ENCODE results near the gene MYBPC3. TPM values are rescaled to one million over a fixed set of nuclear protein-coding genes. Genes with fewer than 3 reads are reported as not detected.

The MYBPC3 gene
- total RNA-seq, 2 donors from 2014 or later, result 797 to 1,210 TPM

DNA sequence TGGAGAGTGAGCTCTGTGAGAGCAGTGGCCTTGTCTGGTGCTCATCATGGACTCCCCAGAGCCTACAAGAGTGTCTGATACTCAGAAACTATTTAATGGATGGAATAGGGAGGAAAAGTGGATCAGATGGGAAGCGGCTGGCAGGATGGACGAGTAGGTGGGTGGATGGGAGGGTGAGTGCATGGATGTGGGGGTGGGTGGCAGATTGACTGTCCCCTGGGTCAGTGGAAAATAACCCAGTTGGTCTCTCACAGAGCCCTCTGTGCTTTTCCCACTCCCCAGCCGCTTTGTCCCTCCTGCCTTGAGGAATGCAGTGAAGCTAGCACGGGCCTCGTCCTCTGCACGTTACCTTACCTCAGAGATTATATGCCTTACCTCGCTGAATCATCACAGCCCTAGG, 19.9 kb upstream of the MYBPC3 start:
- Histone ChIP-seq H3K27ac (no peak overlapping the region), H3K4me1 (peaks cover 0 to 5% of the 10 kb centered on the region in 2 donors), H3K36me3 (no peaks in the 10 kb centered on the region), H3K4me3 (no peak overlapping the region), H3K27me3 (no peaks in the 10 kb centered on the region), H3K9me3 (no peaks in the 10 kb centered on the region)
- TF ChIP-seq, protein P1, sequence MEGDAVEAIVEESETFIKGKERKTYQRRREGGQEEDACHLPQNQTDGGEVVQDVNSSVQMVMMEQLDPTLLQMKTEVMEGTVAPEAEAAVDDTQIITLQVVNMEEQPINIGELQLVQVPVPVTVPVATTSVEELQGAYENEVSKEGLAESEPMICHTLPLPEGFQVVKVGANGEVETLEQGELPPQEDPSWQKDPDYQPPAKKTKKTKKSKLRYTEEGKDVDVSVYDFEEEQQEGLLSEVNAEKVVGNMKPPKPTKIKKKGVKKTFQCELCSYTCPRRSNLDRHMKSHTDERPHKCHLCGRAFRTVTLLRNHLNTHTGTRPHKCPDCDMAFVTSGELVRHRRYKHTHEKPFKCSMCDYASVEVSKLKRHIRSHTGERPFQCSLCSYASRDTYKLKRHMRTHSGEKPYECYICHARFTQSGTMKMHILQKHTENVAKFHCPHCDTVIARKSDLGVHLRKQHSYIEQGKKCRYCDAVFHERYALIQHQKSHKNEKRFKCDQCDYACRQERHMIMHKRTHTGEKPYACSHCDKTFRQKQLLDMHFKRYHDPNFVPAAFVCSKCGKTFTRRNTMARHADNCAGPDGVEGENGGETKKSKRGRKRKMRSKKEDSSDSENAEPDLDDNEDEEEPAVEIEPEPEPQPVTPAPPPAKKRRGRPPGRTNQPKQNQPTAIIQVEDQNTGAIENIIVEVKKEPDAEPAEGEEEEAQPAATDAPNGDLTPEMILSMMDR (IDR thresholded peaks at IDR 0.05), result no peak
- DNase-seq (ENCODE audit: low spot score), result no peak

DNA sequence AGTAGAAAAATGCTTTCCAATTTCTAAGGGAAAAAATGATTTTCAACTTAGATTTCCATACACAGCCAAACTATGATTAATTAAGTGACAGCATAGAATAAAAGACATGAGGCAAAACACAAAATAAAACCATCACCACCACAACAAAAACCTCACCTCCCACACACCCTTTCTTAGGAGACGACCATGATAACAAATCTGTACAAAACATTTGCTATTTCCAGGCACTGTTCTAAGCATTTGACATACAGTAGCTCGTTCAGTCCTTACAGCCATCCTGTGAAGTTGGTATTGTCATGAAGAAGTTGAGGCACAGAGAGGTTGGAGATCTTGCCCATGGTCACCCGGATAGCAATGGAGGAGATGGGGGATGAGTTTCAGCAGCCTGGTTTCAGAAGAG, 17.2 kb upstream of the MYBPC3 start:
- H3K27me3 ChIP-seq, result no peaks in the 10 kb centered on the region
- DNase-seq (ENCODE audit: low spot score), result no peak
- TF ChIP-seq, protein P1 (IDR thresholded peaks at IDR 0.05), result no peak
- H3K36me3 ChIP-seq, result no peaks in the 10 kb centered on the region
- H3K4me1 ChIP-seq, result peaks cover 0 to 5% of the 10 kb centered on the region in 2 donors
- no peak overlapping the region for H3K4me3 ChIP-seq
- H3K27ac ChIP-seq, result no peak overlapping the region
- no peaks in the 10 kb centered on the region for H3K9me3 ChIP-seq

DNA sequence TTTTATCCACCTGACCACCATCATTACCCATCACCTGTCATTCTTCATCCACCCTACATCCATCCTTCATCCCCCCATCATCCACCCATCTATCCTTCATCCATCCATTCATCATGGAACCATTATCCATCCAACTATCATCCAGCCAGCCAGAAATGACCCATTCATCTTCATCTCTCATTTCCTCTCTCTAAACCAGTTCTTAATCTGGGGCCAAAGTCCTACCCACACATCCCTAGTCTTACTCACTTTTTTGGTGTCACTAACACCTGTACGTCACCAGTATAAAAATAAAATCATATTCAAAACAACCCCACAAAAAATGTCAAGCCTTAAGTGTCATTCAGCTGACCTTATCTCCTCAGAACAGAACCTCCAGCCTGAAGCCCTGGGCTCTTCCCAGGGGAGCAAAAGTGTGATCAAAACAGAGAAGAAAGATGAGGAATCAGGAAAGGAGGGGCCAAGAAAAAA, 13.6 kb upstream of the MYBPC3 start:
- H3K4me1 ChIP-seq, result no peaks in the 10 kb centered on the region

DNA sequence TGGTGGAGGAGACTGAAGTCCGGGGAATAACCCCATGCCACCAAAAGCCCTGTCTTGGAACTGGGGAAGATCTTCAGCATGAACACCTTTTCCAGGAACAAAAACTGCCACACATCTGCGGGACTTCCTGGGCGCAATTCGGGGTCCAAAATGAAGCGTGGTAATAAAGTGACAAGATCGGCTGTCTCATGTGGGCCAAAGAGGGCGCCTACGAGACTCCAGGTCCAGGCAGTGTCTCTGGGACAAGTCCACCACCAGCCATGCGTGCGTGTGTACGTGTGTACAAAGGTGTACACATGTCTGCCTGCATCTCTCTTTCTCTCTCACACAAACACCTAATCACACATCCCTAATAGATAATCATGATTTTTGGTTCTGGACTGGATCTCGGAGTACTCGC, 8.9 kb upstream of the MYBPC3 start:
- Histone ChIP-seq H3K9me3 (no peaks in the 10 kb centered on the region), H3K27ac (peak overlapping the region; percentile 18 to 48), H3K4me1 (peaks cover 0 to 4% of the 10 kb centered on the region in 2 donors), H3K36me3 (no peaks in the 10 kb centered on the region), H3K27me3 (no peaks in the 10 kb centered on the region), H3K4me3 (no peak overlapping the region)
- TF ChIP-seq, protein P1 (IDR thresholded peaks at IDR 0.05), result no peak
- no peak for DNase-seq (ENCODE audit: low spot score)

More for the DNA sequence above, 13.6 kb upstream of the MYBPC3 start:
- Histone ChIP-seq H3K27me3 (no peaks in the 10 kb centered on the region), H3K4me3 (no peak overlapping the region), H3K36me3 (no peaks in the 10 kb centered on the region), H3K9me3 (no peaks in the 10 kb centered on the region), H3K27ac (no peak overlapping the region)
- TF ChIP-seq, protein P1 (IDR thresholded peaks at IDR 0.05), result no peak
- DNase-seq (ENCODE audit: low spot score), result no peak

DNA sequence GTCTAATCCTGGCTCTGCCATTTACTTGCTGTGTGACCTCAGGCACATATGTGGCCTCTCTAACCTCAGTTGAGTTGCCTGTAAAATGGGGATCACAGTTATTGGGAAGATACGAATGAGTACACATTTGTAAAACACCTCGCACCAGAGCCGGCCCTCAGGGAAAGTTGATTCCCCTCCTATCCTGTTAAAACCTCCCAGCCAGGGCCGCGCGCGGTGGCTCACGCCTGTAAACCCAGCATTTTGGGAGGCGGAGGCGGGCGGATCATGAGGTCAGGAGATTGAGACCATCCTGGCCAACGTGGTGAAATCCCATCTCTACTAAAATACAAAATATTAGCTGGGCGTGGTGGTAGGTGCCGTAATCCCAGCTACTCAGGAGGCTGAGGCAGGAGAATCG, 7.8 kb upstream of the MYBPC3 start:
- TF ChIP-seq, protein P1 (IDR thresholded peaks at IDR 0.05), result no peak
- H3K27ac ChIP-seq, result peak overlapping the region in 1 of 2 donors; percentile 48
- H3K4me1 ChIP-seq, result peaks cover 0 to 8% of the 10 kb centered on the region in 2 donors
- H3K9me3 ChIP-seq, result no peaks in the 10 kb centered on the region
- H3K36me3 ChIP-seq, result no peaks in the 10 kb centered on the region
- no peak overlapping the region for H3K4me3 ChIP-seq
- no peak for DNase-seq (ENCODE audit: low spot score)
- no peaks in the 10 kb centered on the region for H3K27me3 ChIP-seq

DNA sequence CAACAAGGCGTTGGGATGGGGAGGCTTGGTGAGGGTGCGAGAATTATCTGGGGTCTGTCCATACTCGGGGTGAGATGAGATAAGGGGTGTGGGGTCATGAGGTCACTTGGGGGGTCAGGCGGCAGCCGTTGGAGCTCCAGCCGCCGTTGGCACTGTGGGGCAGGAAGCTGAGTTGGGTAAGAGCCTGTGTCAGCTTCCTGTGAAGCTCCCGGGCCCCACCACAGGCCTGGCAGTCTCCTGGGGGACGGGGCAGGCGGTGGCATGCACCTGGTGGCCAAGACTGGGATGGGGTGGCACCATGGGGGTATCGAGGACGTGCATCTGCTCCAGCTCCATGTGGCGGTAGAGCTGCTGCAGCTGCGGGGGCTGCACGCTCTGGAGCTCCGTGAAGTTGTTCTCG, 7.1 kb upstream of the MYBPC3 start:
- TF ChIP-seq, protein P1 (IDR thresholded peaks at IDR 0.05), result no peak
- Histone ChIP-seq H3K9me3 (no peaks in the 10 kb centered on the region), H3K27ac (no peak overlapping the region), H3K4me1 (peaks cover 0 to 14% of the 10 kb centered on the region in 2 donors), H3K36me3 (no peaks in the 10 kb centered on the region), H3K27me3 (no peaks in the 10 kb centered on the region), H3K4me3 (no peak overlapping the region)
- DNase-seq (ENCODE audit: low spot score), result no peak

Data from right atrium auricular region (tissue), 2 donors.